OCI-LY1 (cell line): ENCODE results near the gene DHFR2.

Experiments used
- H2AFZ ChIP-seq: fragments of 200-600 bp; sonication (generic), shearing (Covaris generic); 2 replicates; pipeline ENCODE4 v1.6.0; 2014; ENCODE audit warnings: antibody characterized with exemption, mild to moderate bottlenecking, low read length
- H3F3A ChIP-seq: fragments of 200-600 bp; sonication (generic), shearing (Covaris generic); 2 replicates; pipeline ENCODE4 v1.6.0; 2014; ENCODE audit warnings: mild to moderate bottlenecking, antibody characterized with exemption, low read length, moderate library complexity; ENCODE audit not compliant: insufficient read depth
- H3K27ac ChIP-seq: fragments of 200-600 bp; sonication (generic); 2 replicates; pipeline ENCODE4 v1.5.1; 2014; ENCODE audit warnings: low read length, mixed run types, mild to moderate bottlenecking, low read depth; ENCODE audit not compliant: poor library complexity, severe bottlenecking
- H3K27me3 ChIP-seq: fragments of 200-600 bp; sonication (generic); 2 replicates; pipeline ENCODE4 v1.6.0; 2014; ENCODE audit warnings: antibody characterized with exemption, mild to moderate bottlenecking, low read length, moderate library complexity; ENCODE audit not compliant: insufficient read depth
- H3K36me3 ChIP-seq: fragments of 200-600 bp; sonication (generic); 2 replicates; pipeline ENCODE4 v1.6.1; 2014; ENCODE audit warnings: mild to moderate bottlenecking, antibody characterized with exemption, low read length, moderate library complexity, mixed read lengths; ENCODE audit not compliant: insufficient read depth
- H3K4me1 ChIP-seq: fragments of 200-600 bp; sonication (generic); 2 replicates; pipeline ENCODE4 v1.5.1; 2014; ENCODE audit warnings: mild to moderate bottlenecking, low read length, moderate library complexity; ENCODE audit not compliant: insufficient read depth, severe bottlenecking
- H3K4me2 ChIP-seq: fragments of 200-600 bp; sonication (generic), shearing (Covaris generic); 2 replicates; pipeline ENCODE4 v1.6.1; 2014; ENCODE audit warnings: low read length
- H3K4me3 ChIP-seq: fragments of 200-600 bp; sonication (generic); 2 replicates; pipeline ENCODE4 v1.5.1; 2014; ENCODE audit warnings: low read length, low read depth, mild to moderate bottlenecking, mixed read lengths; ENCODE audit not compliant: poor library complexity, severe bottlenecking
- H3K79me2 ChIP-seq: fragments of 200-600 bp; shearing (Covaris generic); 2 replicates; pipeline ENCODE4 v1.6.1; 2016; ENCODE audit warnings: mixed run types, low read length, mixed read lengths; ENCODE audit not compliant: insufficient read depth
- H3K9ac ChIP-seq: fragments of 200-600 bp; sonication (generic), shearing (Covaris generic); 2 replicates; pipeline ENCODE4 v1.6.1; 2014; ENCODE audit warnings: mild to moderate bottlenecking, low read length, mixed read lengths
- H3K9me2 ChIP-seq: fragments of 200-600 bp; sonication (generic), shearing (Covaris generic); 2 replicates; pipeline ENCODE4 v1.6.1; 2014; ENCODE audit warnings: low read depth, mild to moderate bottlenecking, low read length, mixed read lengths
- H3K9me3 ChIP-seq: fragments of 200-600 bp; shearing (Covaris generic); 2 replicates; pipeline ENCODE4 v1.6.1; 2014; ENCODE audit warnings: low read length, mixed read lengths
- H4K20me1 ChIP-seq: fragments of 200-600 bp; sonication (generic), shearing (Covaris generic); 2 replicates; pipeline ENCODE4 v1.6.0; 2016; ENCODE audit warnings: mild to moderate bottlenecking, low read length; ENCODE audit not compliant: insufficient read depth
- CTCF ChIP-seq: fragments of 200-600 bp; sonication (generic), shearing (Covaris generic); IDR thresholded peaks from 2 replicates; pipeline ENCODE4 v1.5.1; 2017; ENCODE audit warnings: mild to moderate bottlenecking, antibody characterized with exemption, low read length, moderate library complexity, mixed read lengths
- EZH2 ChIP-seq: fragments of 200-600 bp; sonication (generic), shearing (Covaris generic); IDR thresholded peaks from 2 replicates; pipeline ENCODE4 v1.8.0; 2017; ENCODE audit warnings: borderline replicate concordance, mixed run types, mild to moderate bottlenecking, antibody characterized with exemption, low read length, moderate library complexity, mixed read lengths

The DHFR2 gene

GRCh38 chr3:94098452-94098851 lies 35.7 kb upstream of the DHFR2 start:
- Histone ChIP-seq H2AFZ (no peak overlapping the region), H3K27ac (no peak overlapping the region), H3K27me3 (no peaks in the 10 kb centered on the region), H3K9ac (no peak overlapping the region), H3K4me1 (no peaks in the 10 kb centered on the region), H3K79me2 (no peaks in the 10 kb centered on the region), H4K20me1 (no peaks in the 10 kb centered on the region), H3K36me3 (peaks cover 22% of the 10 kb centered on the region; the same call in 1 of the 2 replicates), H3K9me2 (no peaks in the 10 kb centered on the region), H3K4me3 (no peak overlapping the region), H3K9me3 (no peaks in the 10 kb centered on the region), H3F3A (no peaks in the 10 kb centered on the region), H3K4me2 (no peak overlapping the region)
- TF ChIP-seq CTCF, result no peak
- no peak for TF ChIP-seq EZH2

- Histone ChIP-seq H3K9ac (no peak overlapping the region), H3K4me1 (no peaks in the 10 kb centered on the region), H3K9me2 (no peaks in the 10 kb centered on the region), H3K79me2 (no peaks in the 10 kb centered on the region), H3K36me3 (peaks cover 24% of the 10 kb centered on the region; the same call in 1 of the 2 replicates), H3K27ac (no peak overlapping the region), H3K9me3 (no peaks in the 10 kb centered on the region), H3K4me2 (no peak overlapping the region), H3K27me3 (no peaks in the 10 kb centered on the region), H2AFZ (no peak overlapping the region), H3F3A (no peaks in the 10 kb centered on the region), H4K20me1 (no peaks in the 10 kb centered on the region), H3K4me3 (no peak overlapping the region)
- no peak for TF ChIP-seq CTCF
- TF ChIP-seq EZH2, result no peak
These were observed 32.4 kb upstream of the DHFR2 start for GRCh38 chr3:94095111-94095510.

GRCh38 chr3:94093151-94093550 lies 30.4 kb upstream of the DHFR2 start:
- no peak overlapping the region for H3K4me3 ChIP-seq

More at GRCh38 chr3:94093151-94093550, 30.4 kb upstream of the DHFR2 start:
- H3F3A ChIP-seq, result no peaks in the 10 kb centered on the region
- H3K9me3 ChIP-seq, result no peaks in the 10 kb centered on the region
- no peaks in the 10 kb centered on the region for H3K79me2 ChIP-seq
- no peak overlapping the region for H2AFZ ChIP-seq
- H3K27ac ChIP-seq, result no peak overlapping the region
- no peak overlapping the region for H3K4me2 ChIP-seq
- H3K9me2 ChIP-seq, result no peaks in the 10 kb centered on the region
- H3K4me1 ChIP-seq, result no peaks in the 10 kb centered on the region
- no peak for TF ChIP-seq CTCF
- no peak for TF ChIP-seq EZH2
- H3K27me3 ChIP-seq, result no peaks in the 10 kb centered on the region
- H4K20me1 ChIP-seq, result no peaks in the 10 kb centered on the region
- H3K36me3 ChIP-seq, result peaks cover 26% of the 10 kb centered on the region; the same call in 1 of the 2 replicates
- no peak overlapping the region for H3K9ac ChIP-seq
